Fibroblast of the conjunctiva (primary cell): ENCODE data around the gene TRIM24.

Experiments used
- DNase-seq: peaks from one replicate; pipeline ENCODE4 v3.0.0-alpha.2; 2010; ENCODE audit warnings: low read depth

Gene TRIM24

GRCh38 chr7:138538518-138538917, 78.5 kb downstream of the TRIM24 start:
- no peak for DNase-seq

GRCh38 chr7:138538997-138539644, 79.1 kb downstream of the TRIM24 start:
- no peak for DNase-seq

- no peak for DNase-seq
Observed at GRCh38 chr7:138542183-138542582, 82.1 kb downstream of the TRIM24 start.

GRCh38 chr7:138543739-138544138, 83.7 kb downstream of the TRIM24 start:
- DNase-seq = no peak

- no peak for DNase-seq
Observed at GRCh38 chr7:138545123-138545522, 85.1 kb downstream of the TRIM24 start.

- DNase-seq = no peak
Observed at GRCh38 chr7:138546064-138546619, 86.1 kb downstream of the TRIM24 start.

- DNase-seq = no peak
Observed at GRCh38 chr7:138546829-138547228, 86.8 kb downstream of the TRIM24 start.

- no peak for DNase-seq
Observed at GRCh38 chr7:138549082-138549481, 89.0 kb downstream of the TRIM24 start.

- DNase-seq = no peak
Observed at GRCh38 chr7:138550337-138550736, 90.3 kb downstream of the TRIM24 start.

GRCh38 chr7:138551102-138551501, 91.0 kb downstream of the TRIM24 start:
- no peak for DNase-seq

- DNase-seq = no peak
Observed at GRCh38 chr7:138553805-138554204, 93.7 kb downstream of the TRIM24 start.

GRCh38 chr7:138554674-138555073, 94.6 kb downstream of the TRIM24 start:
- DNase-seq = no peak

- no peak for DNase-seq
Observed at GRCh38 chr7:138555684-138556083, 95.6 kb downstream of the TRIM24 start.

- no peak for DNase-seq
Observed at GRCh38 chr7:138556771-138557484, 96.9 kb downstream of the TRIM24 start.

- DNase-seq = no peak
Observed at GRCh38 chr7:138559448-138559847, 99.4 kb downstream of the TRIM24 start.

GRCh38 chr7:138563808-138564207, 103.7 kb downstream of the TRIM24 start:
- DNase-seq = no peak

GRCh38 chr7:138564365-138564764, 104.3 kb downstream of the TRIM24 start:
- DNase-seq = no peak

GRCh38 chr7:138565071-138565450, 105.0 kb downstream of the TRIM24 start:
- no peak for DNase-seq

- DNase-seq = no peak
Observed at GRCh38 chr7:138565451-138566114, 105.5 kb downstream of the TRIM24 start.

GRCh38 chr7:138568655-138569054, 108.6 kb downstream of the TRIM24 start:
- DNase-seq = no peak

- DNase-seq = no peak
Observed at GRCh38 chr7:138569418-138569817, 109.4 kb downstream of the TRIM24 start.

GRCh38 chr7:138570715-138571114, 110.7 kb downstream of the TRIM24 start:
- no peak for DNase-seq

GRCh38 chr7:138573741-138574140, 113.7 kb downstream of the TRIM24 start:
- DNase-seq = no peak
